H9 (cell line): Measurements from ENCODE around the gene HMOX2. TPM values are rescaled to one million over a fixed set of nuclear protein-coding genes. Genes with fewer than 3 reads are reported as not detected.

Experiments used
- DNase-seq: peaks from one replicate; pipeline ENCODE4 v3.0.0-alpha.2; 2017
- H2AFZ ChIP-seq: one replicate; pipeline ENCODE4 v1.6.1; 2013; ENCODE audit warnings: mild to moderate bottlenecking, low read length, control low read depth, moderate library complexity
- H2AK5ac ChIP-seq: 2 replicates; pipeline ENCODE4 v1.6.1; 2013; ENCODE audit warnings: low read length, control low read depth, mixed read lengths; ENCODE audit not compliant: insufficient read length
- H2BK120ac ChIP-seq: one replicate; pipeline ENCODE4 v1.6.1; 2013; ENCODE audit warnings: low read depth, mild to moderate bottlenecking, low read length, control low read depth, inconsistent platforms; ENCODE audit not compliant: poor library complexity, severe bottlenecking
- H2BK12ac ChIP-seq: 2 replicates; pipeline ENCODE4 v1.6.1; 2013; ENCODE audit warnings: low read length, control low read depth, mixed read lengths, low read depth; ENCODE audit not compliant: insufficient read length
- H2BK15ac ChIP-seq: 2 replicates; pipeline ENCODE4 v1.6.1; 2013; ENCODE audit warnings: low read depth, low read length, control low read depth
- H2BK20ac ChIP-seq: one replicate; pipeline ENCODE4 v1.6.1; 2013; ENCODE audit warnings: low read depth, mild to moderate bottlenecking, low read length, control low read depth, inconsistent platforms; ENCODE audit not compliant: poor library complexity, severe bottlenecking
- H2BK5ac ChIP-seq: 2 replicates; pipeline ENCODE4 v1.6.1; 2013; ENCODE audit warnings: low read length, control low read depth, mixed read lengths; ENCODE audit not compliant: insufficient read length
- H3K14ac ChIP-seq: 2 replicates; pipeline ENCODE4 v1.6.1; 2013; ENCODE audit warnings: low read length, control low read depth; ENCODE audit not compliant: insufficient read depth
- H3K18ac ChIP-seq: 2 replicates; pipeline ENCODE4 v1.6.1; 2013; ENCODE audit warnings: low read depth, mild to moderate bottlenecking, mixed read lengths, low read length, control low read depth; ENCODE audit not compliant: insufficient read length
- H3K23ac ChIP-seq: 2 replicates; pipeline ENCODE4 v1.6.1; 2013; ENCODE audit warnings: low read length, control low read depth, mixed read lengths, low read depth; ENCODE audit not compliant: insufficient read length
- H3K23me2 ChIP-seq: 2 replicates; pipeline ENCODE4 v1.6.1; 2013; ENCODE audit warnings: low read depth, mild to moderate bottlenecking, mixed read lengths, low read length, control low read depth; ENCODE audit not compliant: insufficient read length, poor library complexity, severe bottlenecking
- H3K27ac ChIP-seq: 2 replicates; pipeline ENCODE4 v1.5.1; 2013; ENCODE audit warnings: low read length, control low read depth, mixed read lengths, low read depth; ENCODE audit not compliant: insufficient read length
- H3K27me3 ChIP-seq: 2 replicates; pipeline ENCODE4 v1.6.1; 2013; ENCODE audit warnings: low read length, control low read depth, inconsistent platforms; ENCODE audit not compliant: insufficient read depth
- H3K4ac ChIP-seq: 2 replicates; pipeline ENCODE4 v1.6.1; 2013; ENCODE audit warnings: low read depth, mild to moderate bottlenecking, control low read depth, inconsistent platforms, low read length, moderate library complexity
- H3K4me1 ChIP-seq: 2 replicates; pipeline ENCODE4 v1.6.1; 2013; ENCODE audit warnings: low read length, control low read depth, inconsistent platforms; ENCODE audit not compliant: insufficient read depth
- H3K4me2 ChIP-seq: 2 replicates; pipeline ENCODE4 v1.6.1; 2013; ENCODE audit warnings: low read length, control low read depth, mixed read lengths; ENCODE audit not compliant: insufficient read length, insufficient read depth
- H3K56ac ChIP-seq: 2 replicates; pipeline ENCODE4 v1.6.1; 2013; ENCODE audit warnings: low read depth, mild to moderate bottlenecking, mixed read lengths, low read length, control low read depth; ENCODE audit not compliant: insufficient read length
- H3K79me1 ChIP-seq: 2 replicates; pipeline ENCODE4 v1.6.1; 2013; ENCODE audit warnings: low read depth, mild to moderate bottlenecking, moderate library complexity, low read length, control low read depth, inconsistent platforms; ENCODE audit not compliant: insufficient read depth, poor library complexity, severe bottlenecking
- H3K79me2 ChIP-seq: 2 replicates; pipeline ENCODE4 v1.6.1; 2013; ENCODE audit warnings: low read length, control low read depth, inconsistent platforms; ENCODE audit not compliant: insufficient read depth
- H3K9ac ChIP-seq: 2 replicates; pipeline ENCODE4 v1.6.1; 2013; ENCODE audit warnings: low read length, control low read depth, mixed read lengths; ENCODE audit not compliant: insufficient read length; ENCODE audit errors: extremely low read depth
- H3K9me3 ChIP-seq: one replicate; pipeline ENCODE4 v1.6.1; 2013; ENCODE audit warnings: low read depth, low read length, inconsistent platforms; ENCODE audit not compliant: control insufficient read depth
- H3T11ph ChIP-seq: one replicate; pipeline ENCODE4 v1.6.1; 2013; ENCODE audit warnings: mild to moderate bottlenecking, low read length, control low read depth, inconsistent platforms
- H4K20me1 ChIP-seq: one replicate; pipeline ENCODE4 v1.6.1; 2013; ENCODE audit not compliant: control insufficient read depth, insufficient read length, insufficient read depth
- H4K5ac ChIP-seq: 2 replicates; pipeline ENCODE4 v1.6.1; 2013; ENCODE audit warnings: low read depth, mild to moderate bottlenecking, mixed read lengths, low read length, control low read depth; ENCODE audit not compliant: insufficient read length
- H4K8ac ChIP-seq: replicated peaks from 2 replicates; pipeline ENCODE4 v1.6.1; 2013; ENCODE audit warnings: low read length, control low read depth, mixed read lengths, low read depth; ENCODE audit not compliant: insufficient read length
- H4K91ac ChIP-seq: 2 replicates; pipeline ENCODE4 v1.6.1; 2013; ENCODE audit warnings: low read depth, mild to moderate bottlenecking, moderate library complexity, mixed read lengths, low read length, control low read depth; ENCODE audit not compliant: insufficient read length
- H3K27ac Mint-ChIP-seq, 3 experiments: 2 replicates in 2 of 3; 3 replicates in 1 of 3; pipeline ENCODE4 v1.8.0; 2020 to 2021; ENCODE audit warnings: mixed read lengths in 3 of 3, mild to moderate bottlenecking in 1 of 3, moderate library complexity in 1 of 3
- H3K27me3 Mint-ChIP-seq: 2 replicates; pipeline ENCODE4 v1.8.0; 2021; ENCODE audit warnings: low read depth, mild to moderate bottlenecking, moderate library complexity, mixed read lengths
- H3K36me3 Mint-ChIP-seq, 3 experiments: 2 replicates in 2 of 3; 3 replicates in 1 of 3; pipeline ENCODE4 v1.8.0; 2020 to 2021; ENCODE audit warnings: low read depth in 3 of 3, mixed read lengths in 3 of 3; ENCODE audit not compliant: insufficient read depth in 1 of 3
- H3K4me1 Mint-ChIP-seq, 2 experiments: 2 replicates each; pipeline ENCODE4 v1.8.0; 2020; ENCODE audit warnings: mixed read lengths in 2 of 2
- H3K4me3 Mint-ChIP-seq, 2 experiments: 2 replicates in 1 of 2; 3 replicates in 1 of 2; pipeline ENCODE4 v1.8.0; 2020 to 2021; ENCODE audit warnings: mild to moderate bottlenecking in 2 of 2, mixed read lengths in 2 of 2, moderate library complexity in 1 of 2
- H3K9me3 Mint-ChIP-seq, 2 experiments: 2 replicates in 1 of 2; 3 replicates in 1 of 2; pipeline ENCODE4 v1.8.0; 2020; ENCODE audit warnings: mild to moderate bottlenecking in 2 of 2, mixed read lengths in 2 of 2, moderate library complexity in 1 of 2
- WGBS: extraction: QIAGEN DNeasy Blood & Tissue Kit; methylation state at CpG from one replicate; pipeline ENCODE4 v1.1.7; 2013; ENCODE audit warnings: missing lambda C conversion rate, low lambda C conversion rate, mixed read lengths; ENCODE audit not compliant: insufficient read length; ENCODE audit errors: extremely low coverage; 5-methylcytosine and 5-hydroxymethylcytosine counted together
- total RNA-seq: library from RNA; stranded (reverse); gene quantifications from 2 replicates; pipeline ENCODE4 v1.2.1, GENCODE V29; 2021
- TF ChIP-seq, protein P1 (sequence below): fragments of 200-600 bp; sonication (generic); conservative IDR thresholded peaks from 3 replicates; pipeline ENCODE4 v1.8.0; 2021; ENCODE audit warnings: antibody characterized with exemption, mild to moderate bottlenecking

The HMOX2 gene
- total RNA-seq, 1 experiment from 2014 or later = 44.4 TPM

DNA sequence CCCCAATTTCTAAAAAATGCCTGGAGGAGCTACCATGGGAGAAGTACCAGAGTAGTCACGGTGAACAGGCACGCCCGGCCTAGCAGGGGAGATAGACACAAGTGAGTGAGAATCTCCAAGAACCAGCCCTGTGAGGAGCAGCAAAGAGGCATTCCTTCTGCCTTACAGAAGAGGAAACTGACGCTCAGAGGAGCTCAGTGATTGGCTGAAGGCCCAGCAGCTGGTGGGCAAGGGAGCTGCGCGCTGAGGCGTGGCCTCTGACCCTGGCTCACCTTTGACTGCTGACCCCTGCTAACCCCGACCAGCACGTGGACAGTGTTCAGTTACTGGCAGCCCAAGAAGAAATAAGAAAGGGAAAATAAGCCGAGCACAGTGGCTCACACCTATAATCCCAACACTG is 81.8 kb downstream of the HMOX2 start:
- H3K4me3 Mint-ChIP-seq = no peak overlapping the region
- WGBS = no CpG with 5 or more reads among the region's 10 CpGs
- H3K23ac ChIP-seq = no peak overlapping the region

More for the DNA sequence above, 81.8 kb downstream of the HMOX2 start:
- Mint-ChIP-seq H3K27ac (no peak overlapping the region), H3K4me1 (peaks cover 10 to 14% of the 10 kb centered on the region in 2 experiments; a peak in 3 of 4 replicates), H3K27me3 (peaks cover 8% of the 10 kb centered on the region), H3K36me3 (no peaks in the 10 kb centered on the region), H3K9me3 (no peaks in the 10 kb centered on the region)
- Histone ChIP-seq H2AFZ (no peak overlapping the region), H3K27ac (no peak overlapping the region), H4K8ac (no peak overlapping the region), H3K56ac (no peak overlapping the region), H3K4me1 (no peaks in the 10 kb centered on the region; the same call in 1 of the 2 replicates), H3K9ac (no peak overlapping the region), H3K23me2 (no peaks in the 10 kb centered on the region), H3K79me2 (no peaks in the 10 kb centered on the region), H2BK5ac (no peak overlapping the region), H3K14ac (no peak overlapping the region), H2BK20ac (no peak overlapping the region), H4K20me1 (no peaks in the 10 kb centered on the region), H2BK120ac (no peak overlapping the region), H3K18ac (no peak overlapping the region), H4K91ac (no peak overlapping the region), H3K4ac (no peak overlapping the region), H3K4me2 (no peak overlapping the region), H2BK12ac (no peak overlapping the region), H3T11ph (no peak overlapping the region), H4K5ac (no peak overlapping the region), H3K79me1 (no peaks in the 10 kb centered on the region), H3K9me3 (no peaks in the 10 kb centered on the region), H3K27me3 (no peaks in the 10 kb centered on the region), H2BK15ac (no peak overlapping the region), H2AK5ac (no peak overlapping the region)
- TF ChIP-seq, protein P1, sequence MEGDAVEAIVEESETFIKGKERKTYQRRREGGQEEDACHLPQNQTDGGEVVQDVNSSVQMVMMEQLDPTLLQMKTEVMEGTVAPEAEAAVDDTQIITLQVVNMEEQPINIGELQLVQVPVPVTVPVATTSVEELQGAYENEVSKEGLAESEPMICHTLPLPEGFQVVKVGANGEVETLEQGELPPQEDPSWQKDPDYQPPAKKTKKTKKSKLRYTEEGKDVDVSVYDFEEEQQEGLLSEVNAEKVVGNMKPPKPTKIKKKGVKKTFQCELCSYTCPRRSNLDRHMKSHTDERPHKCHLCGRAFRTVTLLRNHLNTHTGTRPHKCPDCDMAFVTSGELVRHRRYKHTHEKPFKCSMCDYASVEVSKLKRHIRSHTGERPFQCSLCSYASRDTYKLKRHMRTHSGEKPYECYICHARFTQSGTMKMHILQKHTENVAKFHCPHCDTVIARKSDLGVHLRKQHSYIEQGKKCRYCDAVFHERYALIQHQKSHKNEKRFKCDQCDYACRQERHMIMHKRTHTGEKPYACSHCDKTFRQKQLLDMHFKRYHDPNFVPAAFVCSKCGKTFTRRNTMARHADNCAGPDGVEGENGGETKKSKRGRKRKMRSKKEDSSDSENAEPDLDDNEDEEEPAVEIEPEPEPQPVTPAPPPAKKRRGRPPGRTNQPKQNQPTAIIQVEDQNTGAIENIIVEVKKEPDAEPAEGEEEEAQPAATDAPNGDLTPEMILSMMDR = no peak
- no peak for DNase-seq

Other genes with a start within 250 kb of the HMOX2 start
- gene SRL, start 234.3 kb upstream of the HMOX2 start, total RNA-seq = not detected in 2 replicates
- 50.5 and 51.9 TPM in 2 replicates for gene TFAP4, start 203.4 kb upstream of the HMOX2 start, total RNA-seq
- gene GLIS2, start 160.3 kb upstream of the HMOX2 start, total RNA-seq = 14.3 and 14.9 TPM in 2 replicates
- gene PAM16, start 125.1 kb upstream of the HMOX2 start, total RNA-seq = 80.4 and 81.8 TPM in 2 replicates
- 10.8 and 11.0 TPM in 2 replicates for gene VASN, start 104.5 kb upstream of the HMOX2 start, total RNA-seq
- gene CORO7, start 59.8 kb upstream of the HMOX2 start, total RNA-seq = 33.8 and 38.4 TPM in 2 replicates
- 56.2 and 60.5 TPM in 2 replicates for gene DNAJA3, start 50.5 kb upstream of the HMOX2 start, total RNA-seq
- gene NMRAL1, start 1.8 kb upstream of the HMOX2 start, total RNA-seq = 74.1 and 78.9 TPM in 2 replicates
- gene CDIP1, start 62.4 kb downstream of the HMOX2 start, total RNA-seq = 49.7 and 50.5 TPM in 2 replicates
- gene C16orf96, start 79.9 kb downstream of the HMOX2 start, total RNA-seq = 1.4 and 2.0 TPM in 2 replicates
- 80.9 and 81.7 TPM in 2 replicates for gene UBALD1, start 138.5 kb downstream of the HMOX2 start, total RNA-seq
- 91.6 and 93.9 TPM in 2 replicates for gene MGRN1, start 148.4 kb downstream of the HMOX2 start, total RNA-seq
- 49.4 and 50.0 TPM in 2 replicates for gene NUDT16L1, start 217.2 kb downstream of the HMOX2 start, total RNA-seq